DMS153 treated with DMSO at 0.1 percent for 48 hours (cell line): ENCODE results near the gene CDC42BPA.

Experiments used
- DNase-seq: peaks from one replicate; lab custom pipeline; 2025; ENCODE audit not compliant: unreplicated experiment; lab: John Stamatoyannopoulos, UW

CDC42BPA gene

GRCh38 chr1:227071895-227072587, 246.3 kb downstream of the CDC42BPA start:
- DNase-seq: no peak

- DNase-seq: no peak
Observed at GRCh38 chr1:227070638-227071285, 247.5 kb downstream of the CDC42BPA start.

- DNase-seq: no peak
Observed at GRCh38 chr1:227069490-227069889, 248.8 kb downstream of the CDC42BPA start.

- DNase-seq: no peak
Observed at GRCh38 chr1:227068883-227069282, 249.4 kb downstream of the CDC42BPA start.

GRCh38 chr1:227066999-227067398, 251.3 kb downstream of the CDC42BPA start:
- no peak for DNase-seq

- DNase-seq: no peak
Observed at GRCh38 chr1:227065311-227065710, 253.0 kb downstream of the CDC42BPA start.

- no peak for DNase-seq
Observed at GRCh38 chr1:227062306-227062705, 256.0 kb downstream of the CDC42BPA start.

GRCh38 chr1:227059076-227059475, 259.2 kb downstream of the CDC42BPA start:
- peak; percentile 34 for DNase-seq

- no peak for DNase-seq
Observed at GRCh38 chr1:227058321-227058751, 260.0 kb downstream of the CDC42BPA start.

- DNase-seq: no peak
Observed at GRCh38 chr1:227049253-227049652, 269.0 kb downstream of the CDC42BPA start.

GRCh38 chr1:227043755-227044154, 274.5 kb downstream of the CDC42BPA start:
- DNase-seq: no peak

- DNase-seq: no peak
Observed at GRCh38 chr1:227042292-227042691, 276.0 kb downstream of the CDC42BPA start.

- no peak for DNase-seq
Observed at GRCh38 chr1:227038401-227038800, 279.9 kb downstream of the CDC42BPA start.

- DNase-seq: no peak
Observed at GRCh38 chr1:227037121-227037520, 281.2 kb downstream of the CDC42BPA start.

GRCh38 chr1:227035316-227035715, 283.0 kb downstream of the CDC42BPA start:
- no peak for DNase-seq

GRCh38 chr1:227033880-227034279, 284.4 kb downstream of the CDC42BPA start:
- no peak for DNase-seq

GRCh38 chr1:227032396-227032795, 285.9 kb downstream of the CDC42BPA start:
- no peak for DNase-seq

- no peak for DNase-seq
Observed at GRCh38 chr1:227016990-227017389, 301.3 kb downstream of the CDC42BPA start.

GRCh38 chr1:227010645-227011044, 307.6 kb downstream of the CDC42BPA start:
- DNase-seq: no peak

GRCh38 chr1:227009937-227010336, 308.4 kb downstream of the CDC42BPA start:
- DNase-seq: no peak

GRCh38 chr1:227006226-227006796, 312.0 kb downstream of the CDC42BPA start:
- DNase-seq: no peak

- no peak for DNase-seq
Observed at GRCh38 chr1:227004796-227005195, 313.5 kb downstream of the CDC42BPA start.
